Uterus (tissue), 4 donors: ENCODE measurements around the gene HMGXB3. TPM values are rescaled to one million over a fixed set of nuclear protein-coding genes. Genes with fewer than 3 reads are reported as not detected.
A peak's percentile ranks its signal among the peaks of the same experiment; 100 is the strongest.

Experiments
- DNase-seq, 2 donors: peaks; one replicate each; pipeline ENCODE4 v3.0.0-alpha.2; 2019 to 2020
- H3K27ac ChIP-seq, 2 donors: fragments of 200-600 bp; sonication (generic); 1 replicate in 1 of 2; 2 replicates in 1 of 2; pipeline ENCODE4 v1.5.1; 2016 to 2018
- H3K27me3 ChIP-seq, 2 donors: fragments of 200-600 bp; sonication (generic); one replicate each; pipeline ENCODE4 v1.5.1; 2018 to 2019; ENCODE audit warnings: control low read depth in 1 of 2
- H3K36me3 ChIP-seq, 2 donors: fragments of 200-600 bp; sonication (generic); one replicate each; pipeline ENCODE4 v1.5.1; 2019; ENCODE audit warnings: control low read depth in 1 of 2
- H3K4me1 ChIP-seq, 2 donors: fragments of 200-600 bp; sonication (generic); one replicate each; pipeline ENCODE4 v1.5.1; 2018 to 2019; ENCODE audit warnings: control low read depth in 1 of 2
- H3K4me3 ChIP-seq, 2 donors: fragments of 200-600 bp; sonication (generic); 1 replicate in 1 of 2; 2 replicates in 1 of 2; pipeline ENCODE4 v1.5.1; 2018 to 2019; ENCODE audit warnings: mild to moderate bottlenecking in 1 of 2
- H3K9me3 ChIP-seq, 2 donors: fragments of 200-600 bp; sonication (generic); one replicate each; pipeline ENCODE4 v1.5.1; 2019; ENCODE audit warnings: control low read depth in 1 of 2
- POLR2A ChIP-seq, 2 donors: fragments of 450-650 bp; IDR thresholded peaks; one replicate each; pipeline ENCODE4 v1.6.1; 2016; ENCODE audit warnings: antibody characterized with exemption in 2 of 2, mild to moderate bottlenecking in 1 of 2, moderate library complexity in 1 of 2
- intact Hi-C: fragments of 100-400 bp; cut with DNase I; formaldehyde crosslinking; loops from one replicate; pipeline ENCODE4 v1.15.1; 2023; ENCODE audit warnings: low total_unique reads
- total RNA-seq, 4 donors: library from RNA; depleted of rRNA in 3 of 4; stranded (reverse); fragments of >200 nt in 3 of 4; gene quantifications; one replicate each; pipeline versions ENCODE4 v1.1.0 to v1.2.4, GENCODE V29; 2014 to 2023
- TF ChIP-seq, protein P1 (sequence below), 4 experiments: fragments of 200-600 bp in 2 of 4; fragments of 450-650 bp in 2 of 4; sonication (generic) in 2 of 4; IDR thresholded peaks; one replicate each; pipeline ENCODE4 v1.5.1; 2016 to 2019; ENCODE audit warnings: antibody characterized with exemption in 4 of 4, mild to moderate bottlenecking in 2 of 4, moderate library complexity in 1 of 4
- donor health status: DM: yes; HTN: yes; CAD: no.

The HMGXB3 gene
- total RNA-seq, 4 donors from 2014 or later = 19.0 to 43.4 (median 30.2) TPM

DNA sequence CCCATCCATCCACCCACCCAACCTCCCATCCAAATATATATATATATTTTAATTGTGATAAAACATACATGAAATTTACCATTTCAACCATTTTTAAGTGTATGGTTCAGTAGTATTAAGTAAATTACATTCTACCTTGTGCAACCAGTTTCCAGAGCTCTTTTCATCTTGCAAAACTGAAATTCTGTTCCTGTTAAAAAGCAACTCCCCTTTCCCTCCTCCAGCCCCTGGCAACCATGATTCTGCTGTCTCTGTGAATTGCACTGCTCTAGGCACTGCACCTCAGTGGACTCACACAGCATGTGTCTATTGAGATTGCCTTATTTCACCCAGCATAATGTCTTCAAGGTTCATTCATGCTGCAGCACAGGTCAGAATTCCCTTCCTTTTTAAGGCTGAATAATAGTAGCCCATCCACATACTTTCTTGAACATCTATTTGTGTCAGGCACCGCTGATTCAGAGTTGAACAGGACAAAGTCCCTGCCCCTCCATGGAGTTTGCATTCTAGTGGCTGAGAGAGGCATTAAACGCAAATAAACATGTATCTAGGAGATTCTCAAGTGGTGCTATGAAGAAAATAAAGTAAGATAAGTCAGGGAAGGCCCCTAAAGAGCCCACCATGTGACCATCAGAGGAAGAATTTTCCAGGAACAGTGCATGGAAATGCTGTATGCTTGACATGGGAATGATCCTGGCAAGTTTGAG is 61.8 kb downstream of the HMGXB3 start:
- intact Hi-C loops = no loop called here
- no peak overlapping the region for H3K27ac ChIP-seq
- H3K4me3 ChIP-seq = no peak overlapping the region
- TF ChIP-seq POLR2A (IDR thresholded peaks at IDR 0.05) = no peak
- TF ChIP-seq, protein P1, sequence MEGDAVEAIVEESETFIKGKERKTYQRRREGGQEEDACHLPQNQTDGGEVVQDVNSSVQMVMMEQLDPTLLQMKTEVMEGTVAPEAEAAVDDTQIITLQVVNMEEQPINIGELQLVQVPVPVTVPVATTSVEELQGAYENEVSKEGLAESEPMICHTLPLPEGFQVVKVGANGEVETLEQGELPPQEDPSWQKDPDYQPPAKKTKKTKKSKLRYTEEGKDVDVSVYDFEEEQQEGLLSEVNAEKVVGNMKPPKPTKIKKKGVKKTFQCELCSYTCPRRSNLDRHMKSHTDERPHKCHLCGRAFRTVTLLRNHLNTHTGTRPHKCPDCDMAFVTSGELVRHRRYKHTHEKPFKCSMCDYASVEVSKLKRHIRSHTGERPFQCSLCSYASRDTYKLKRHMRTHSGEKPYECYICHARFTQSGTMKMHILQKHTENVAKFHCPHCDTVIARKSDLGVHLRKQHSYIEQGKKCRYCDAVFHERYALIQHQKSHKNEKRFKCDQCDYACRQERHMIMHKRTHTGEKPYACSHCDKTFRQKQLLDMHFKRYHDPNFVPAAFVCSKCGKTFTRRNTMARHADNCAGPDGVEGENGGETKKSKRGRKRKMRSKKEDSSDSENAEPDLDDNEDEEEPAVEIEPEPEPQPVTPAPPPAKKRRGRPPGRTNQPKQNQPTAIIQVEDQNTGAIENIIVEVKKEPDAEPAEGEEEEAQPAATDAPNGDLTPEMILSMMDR (IDR thresholded peaks at IDR 0.05) = no peak
- no peaks in the 10 kb centered on the region for H3K36me3 ChIP-seq
- no peaks in the 10 kb centered on the region for H3K4me1 ChIP-seq
- no peak for DNase-seq
- no peaks in the 10 kb centered on the region for H3K27me3 ChIP-seq
- no peaks in the 10 kb centered on the region for H3K9me3 ChIP-seq

DNA sequence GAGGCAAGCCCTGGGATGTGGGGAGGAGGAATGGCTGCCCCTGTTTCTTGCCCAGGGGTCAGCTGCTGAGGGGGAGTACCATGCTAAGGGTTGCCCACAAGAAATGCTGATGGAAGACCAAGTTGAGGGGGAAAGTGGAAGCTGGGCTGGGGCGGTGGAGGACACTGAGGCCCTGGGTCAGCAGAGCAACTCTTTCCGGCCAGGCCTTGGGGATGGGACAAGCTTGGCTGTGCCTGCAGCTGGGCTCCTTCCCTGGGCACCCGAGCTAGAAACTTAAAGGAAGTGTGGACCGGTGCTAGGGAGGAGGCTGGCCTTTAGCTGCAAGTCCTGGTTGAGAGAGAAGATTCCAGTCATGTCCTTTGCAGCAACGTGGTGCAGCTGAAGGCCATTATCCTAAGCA is 63.1 kb downstream of the HMGXB3 start:
- no peak for TF ChIP-seq POLR2A (IDR thresholded peaks at IDR 0.05)
- TF ChIP-seq, protein P1 (IDR thresholded peaks at IDR 0.05) = no peak
- intact Hi-C loops = no loop called here
- Histone ChIP-seq H3K4me1 (no peaks in the 10 kb centered on the region), H3K4me3 (no peak overlapping the region), H3K27me3 (no peaks in the 10 kb centered on the region), H3K27ac (no peak overlapping the region), H3K36me3 (no peaks in the 10 kb centered on the region), H3K9me3 (no peaks in the 10 kb centered on the region)
- DNase-seq = no peak

DNA sequence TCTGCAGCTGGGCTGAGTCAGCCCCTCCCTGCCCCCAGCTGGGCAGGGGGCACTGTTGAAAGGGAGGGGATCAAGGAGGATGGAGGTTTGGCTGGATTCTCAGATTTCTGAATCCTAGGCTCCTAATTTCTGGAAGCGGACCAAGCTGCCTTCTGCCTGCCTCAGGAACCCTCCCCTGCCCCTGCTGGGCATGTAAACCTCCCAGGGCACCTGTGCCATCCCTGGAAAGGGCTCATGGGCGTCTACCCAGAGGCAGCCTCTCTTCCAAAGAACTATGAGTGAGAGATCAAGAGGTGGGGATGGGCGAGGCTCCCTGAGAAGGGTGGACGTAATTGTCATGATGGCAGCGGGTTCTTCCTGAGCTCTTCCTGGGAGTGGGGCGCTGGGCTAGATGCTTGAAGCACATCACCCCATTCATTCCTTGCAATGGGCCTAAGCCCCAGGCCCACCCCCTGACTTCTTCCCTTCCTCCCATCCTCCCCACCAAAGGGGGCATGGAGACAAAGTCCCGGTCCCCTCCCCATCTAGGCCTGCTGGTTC is 64.2 kb downstream of the HMGXB3 start:
- intact Hi-C loops = no loop called here
- DNase-seq = no peak
- H3K4me3 ChIP-seq = no peak overlapping the region
- H3K27me3 ChIP-seq = no peaks in the 10 kb centered on the region
- no peaks in the 10 kb centered on the region for H3K9me3 ChIP-seq
- no peaks in the 10 kb centered on the region for H3K36me3 ChIP-seq
- TF ChIP-seq, protein P1 (IDR thresholded peaks at IDR 0.05) = no peak
- TF ChIP-seq POLR2A (IDR thresholded peaks at IDR 0.05) = no peak
- H3K27ac ChIP-seq = no peak overlapping the region
- no peaks in the 10 kb centered on the region for H3K4me1 ChIP-seq

DNA sequence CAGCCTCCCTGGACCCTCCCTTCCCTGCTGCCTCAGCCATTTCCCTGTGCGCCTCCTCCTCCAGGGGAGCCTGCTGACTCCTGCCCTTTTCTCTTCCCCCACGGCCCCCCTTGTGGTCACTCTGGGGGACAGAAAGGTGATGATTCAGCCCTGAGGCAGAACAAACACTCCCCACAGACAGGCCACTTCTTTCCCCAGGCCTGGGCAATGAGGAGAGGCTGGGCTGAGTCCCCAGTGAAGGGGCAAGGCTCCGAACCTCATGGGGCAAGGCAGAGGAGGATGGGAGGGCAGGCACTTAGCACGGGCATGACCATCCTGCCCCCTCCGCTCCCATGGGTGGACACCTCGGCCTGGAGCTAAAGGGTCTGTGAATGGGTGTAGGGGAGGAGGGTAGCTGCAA is 64.8 kb downstream of the HMGXB3 start:
- DNase-seq = no peak
- Histone ChIP-seq H3K27ac (no peak overlapping the region), H3K27me3 (no peaks in the 10 kb centered on the region), H3K4me1 (no peaks in the 10 kb centered on the region), H3K9me3 (no peaks in the 10 kb centered on the region), H3K4me3 (no peak overlapping the region), H3K36me3 (no peaks in the 10 kb centered on the region)
- TF ChIP-seq, protein P1 (IDR thresholded peaks at IDR 0.05) = no peak
- TF ChIP-seq POLR2A (IDR thresholded peaks at IDR 0.05) = no peak
- intact Hi-C loops = no loop called here

DNA sequence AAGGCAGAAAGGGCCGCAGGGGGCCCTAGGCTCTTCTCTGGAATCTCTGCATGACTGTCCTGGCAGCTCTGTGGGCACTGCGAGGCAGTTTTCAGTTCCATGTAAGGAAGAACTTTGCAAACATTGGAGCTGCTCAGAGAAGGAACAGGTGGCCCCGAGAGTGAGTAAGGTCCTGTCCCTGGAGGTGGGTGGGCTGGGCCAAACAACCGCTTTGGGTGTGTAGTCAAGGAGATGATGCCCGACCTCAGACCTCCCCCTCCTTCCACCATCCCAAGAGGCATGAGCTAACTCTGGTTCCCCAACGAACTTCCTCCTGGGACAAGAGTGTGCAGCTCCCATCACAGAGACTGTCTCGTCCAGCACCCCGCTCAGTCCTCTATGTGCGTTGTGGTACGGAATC is 65.3 kb downstream of the HMGXB3 start:
- intact Hi-C loops = no loop called here
- Histone ChIP-seq H3K27me3 (no peaks in the 10 kb centered on the region), H3K4me3 (no peak overlapping the region), H3K36me3 (no peaks in the 10 kb centered on the region), H3K9me3 (no peaks in the 10 kb centered on the region), H3K4me1 (no peaks in the 10 kb centered on the region), H3K27ac (no peak overlapping the region)
- TF ChIP-seq, protein P1 (IDR thresholded peaks at IDR 0.05) = no peak
- TF ChIP-seq POLR2A (IDR thresholded peaks at IDR 0.05) = no peak
- DNase-seq = peak in 1 of 2 donors; percentile 29
